SK-N-SH (cell line): ENCODE data around the gene PLB1. TPM values are rescaled to one million over a fixed set of nuclear protein-coding genes. Genes with fewer than 3 reads are reported as not detected.

Experiments
- CTCF ChIA-PET: fragments of 300-600, 350-600 bp; formaldehyde crosslinking; extraction: SDS; loops from one replicate; lab custom pipeline; 2021; lab: Yijun Ruan, JAX
- POLR2A ChIA-PET: fragments of 350-600 bp; sonication (Branson Sonifier 250); formaldehyde crosslinking; extraction: SDS; loops from one replicate; lab custom pipeline; 2020; ENCODE audit warnings: antibody characterized with exemption, inconsistent platforms; lab: Yijun Ruan, JAX
- DNase-seq: peaks from one replicate; pipeline ENCODE4 v3.0.0; 2012
- H2AFZ ChIP-seq: fragments of 200-600 bp; sonication (generic); 2 replicates; pipeline ENCODE4 v1.8.1; 2016; ENCODE audit warnings: antibody characterized with exemption, mild to moderate bottlenecking, low read depth
- H3F3A ChIP-seq: fragments of 200-600 bp; sonication (generic); replicated peaks from 2 replicates; pipeline ENCODE3; 2016; ENCODE audit warnings: antibody characterized with exemption, mild to moderate bottlenecking; ENCODE audit not compliant: insufficient read depth
- H3K27ac ChIP-seq, 2 experiments: fragments of 200-500 bp in 1 of 2; fragments of 200-600 bp in 1 of 2; sonication (Bioruptor generic) in 1 of 2; sonication (generic), shearing (Covaris generic) in 1 of 2; 2 replicates each; pipeline versions ENCODE4 v1.5.1 to v1.6.1; 2014 to 2016; ENCODE audit warnings: low read depth in 2 of 2, inconsistent platforms in 1 of 2, low read length in 1 of 2, mild to moderate bottlenecking in 1 of 2, mixed read lengths in 1 of 2
- H3K27me3 ChIP-seq: fragments of 200-600 bp; sonication (generic), shearing (Covaris generic); 2 replicates; pipeline ENCODE4 v1.6.1; 2016; ENCODE audit warnings: mixed run types; ENCODE audit not compliant: insufficient read depth
- H3K36me3 ChIP-seq, 2 experiments: fragments of 200-500 bp in 1 of 2; fragments of 200-600 bp in 1 of 2; sonication (Bioruptor generic) in 1 of 2; sonication (generic) in 1 of 2; replicated peaks in 1 of 2; 2 replicates each; pipeline versions ENCODE3 to v1.5.1; 2014 to 2016; ENCODE audit warnings: low read length in 1 of 2, mild to moderate bottlenecking in 1 of 2; ENCODE audit not compliant: insufficient read depth in 2 of 2, control insufficient read depth in 1 of 2
- H3K4me1 ChIP-seq, 2 experiments: fragments of 200-500 bp in 1 of 2; fragments of 200-600 bp in 1 of 2; sonication (Bioruptor generic) in 1 of 2; sonication (generic), shearing (Covaris generic) in 1 of 2; 2 replicates each; pipeline versions ENCODE4 v1.5.1 to v1.6.1; 2014 to 2016; ENCODE audit warnings: low read depth in 1 of 2, low read length in 1 of 2, mixed run types in 1 of 2; ENCODE audit not compliant: insufficient read depth in 2 of 2, control insufficient read depth in 1 of 2
- H3K4me2 ChIP-seq: fragments of 200-600 bp; sonication (generic), shearing (Covaris generic); 2 replicates; pipeline ENCODE4 v1.6.1; 2017; ENCODE audit warnings: mixed run types
- H3K4me3 ChIP-seq, 2 experiments: fragments of 200-500 bp in 1 of 2; fragments of 200-600 bp in 1 of 2; sonication (Bioruptor generic) in 1 of 2; sonication (generic), shearing (Covaris generic) in 1 of 2; 2 replicates each; pipeline versions ENCODE4 v1.5.1 to v1.8.1; 2014 to 2016; ENCODE audit warnings: low read depth in 2 of 2, inconsistent platforms in 1 of 2, low read length in 1 of 2, mild to moderate bottlenecking in 1 of 2, mixed read lengths in 1 of 2, moderate library complexity in 1 of 2
- H3K79me2 ChIP-seq: fragments of 200-600 bp; sonication (generic); 2 replicates; pipeline ENCODE4 v1.8.1; 2017; ENCODE audit warnings: mild to moderate bottlenecking; ENCODE audit not compliant: insufficient read depth
- H3K9ac ChIP-seq: fragments of 200-600 bp; sonication (generic); 2 replicates; pipeline ENCODE4 v1.6.1; 2017; ENCODE audit warnings: mixed run types
- H3K9me2 ChIP-seq: fragments of 200-600 bp; sonication (generic); 2 replicates; pipeline ENCODE4 v1.6.1; 2017; ENCODE audit warnings: mixed run types
- H3K9me3 ChIP-seq: fragments of 200-600 bp; sonication (generic); 2 replicates; pipeline ENCODE4 v1.6.1; 2017; ENCODE audit warnings: mixed run types, mild to moderate bottlenecking, moderate library complexity
- H4K20me1 ChIP-seq: fragments of 200-600 bp; sonication (generic); 2 replicates; pipeline ENCODE4 v1.6.1; 2017; ENCODE audit warnings: mild to moderate bottlenecking, mixed run types; ENCODE audit not compliant: insufficient read depth
- ELF1 ChIP-seq: IDR thresholded peaks from 2 replicates; pipeline ENCODE4 v1.4.0; 2012
- EZH2phosphoT487 ChIP-seq: fragments of 200-600 bp; sonication (generic); IDR thresholded peaks from 2 replicates; pipeline ENCODE4 v1.6.1; 2017; ENCODE audit warnings: low read depth, mixed run types, mild to moderate bottlenecking, antibody characterized with exemption, moderate library complexity, borderline replicate concordance
- FOSL2 ChIP-seq: IDR thresholded peaks from 2 replicates; pipeline ENCODE4 v1.4.0; 2012; ENCODE audit warnings: low read depth, mild to moderate bottlenecking, moderate library complexity, borderline replicate concordance
- GABPA ChIP-seq: IDR thresholded peaks from 2 replicates; pipeline ENCODE4 v1.4.0; 2012; ENCODE audit warnings: low read depth, mild to moderate bottlenecking
- MEF2A ChIP-seq: IDR thresholded peaks from 2 replicates; pipeline ENCODE4 v1.4.0; 2012; ENCODE audit warnings: low read depth, borderline replicate concordance
- NFIC ChIP-seq: IDR thresholded peaks from 2 replicates; pipeline ENCODE4 v1.4.0; 2012; ENCODE audit warnings: borderline replicate concordance
- POLR2AphosphoS5 ChIP-seq: IDR thresholded peaks from 2 replicates; pipeline ENCODE4 v1.6.1; 2012; ENCODE audit warnings: low read depth, low read length
- RCOR1 ChIP-seq: fragments of 150-350 bp; IDR thresholded peaks from 2 replicates; pipeline ENCODE4 v1.6.1; 2017; ENCODE audit warnings: antibody characterized with exemption, low read length
- RFX5 ChIP-seq: IDR thresholded peaks from 2 replicates; pipeline ENCODE4 v1.6.1; 2012; ENCODE audit warnings: mild to moderate bottlenecking, improper control_type of control experiment, low read length
- SIN3A ChIP-seq: IDR thresholded peaks from 2 replicates; pipeline ENCODE4 v1.6.1; 2012; ENCODE audit warnings: low read depth, mild to moderate bottlenecking, low read length, moderate library complexity, borderline replicate concordance
- TEAD4 ChIP-seq: IDR thresholded peaks from 2 replicates; pipeline ENCODE4 v1.4.0; 2012; ENCODE audit warnings: mild to moderate bottlenecking, borderline replicate concordance; ENCODE audit not compliant: insufficient read depth
- WGBS: methylation state at CpG from one replicate; pipeline ENCODE4 v1.1.6; 2017; ENCODE audit warnings: low lambda C conversion rate; 5-methylcytosine and 5-hydroxymethylcytosine counted together
- polyA plus RNA-seq, 3 experiments: library from polyadenylated mRNA; depleted of rRNA; stranded (reverse); fragments of >200 nt; gene quantifications; 2 replicates each; pipeline ENCODE4 v1.2.3, GENCODE V29; 2012
- TF ChIP-seq, protein P1 (sequence below): IDR thresholded peaks from 2 replicates; pipeline ENCODE4 v1.4.0; 2012; ENCODE audit warnings: low read depth, borderline replicate concordance
- TF ChIP-seq, protein P2 (sequence below): fragments of 150-350 bp; IDR thresholded peaks from 2 replicates; pipeline ENCODE4 v1.6.1; 2016; ENCODE audit warnings: mild to moderate bottlenecking, low read depth, low read length
- TF ChIP-seq, protein P3 (sequence below): IDR thresholded peaks from 2 replicates; pipeline ENCODE4 v1.4.0; 2012; ENCODE audit warnings: low read depth
- TF ChIP-seq, protein P4 (sequence below): fragments of 150-350 bp; IDR thresholded peaks from 2 replicates; pipeline ENCODE4 v1.6.1; 2017; ENCODE audit warnings: antibody characterized with exemption, low read length, low read depth, borderline replicate concordance
- TF ChIP-seq, protein P5 (sequence below): IDR thresholded peaks from 2 replicates; pipeline ENCODE4 v1.6.1; 2012; ENCODE audit warnings: mild to moderate bottlenecking, low read depth, low read length, moderate library complexity

The PLB1 gene
- polyA plus RNA-seq, 1 of the 3 experiments (the other 2 are of a cell fraction): 0.10 TPM

DNA sequence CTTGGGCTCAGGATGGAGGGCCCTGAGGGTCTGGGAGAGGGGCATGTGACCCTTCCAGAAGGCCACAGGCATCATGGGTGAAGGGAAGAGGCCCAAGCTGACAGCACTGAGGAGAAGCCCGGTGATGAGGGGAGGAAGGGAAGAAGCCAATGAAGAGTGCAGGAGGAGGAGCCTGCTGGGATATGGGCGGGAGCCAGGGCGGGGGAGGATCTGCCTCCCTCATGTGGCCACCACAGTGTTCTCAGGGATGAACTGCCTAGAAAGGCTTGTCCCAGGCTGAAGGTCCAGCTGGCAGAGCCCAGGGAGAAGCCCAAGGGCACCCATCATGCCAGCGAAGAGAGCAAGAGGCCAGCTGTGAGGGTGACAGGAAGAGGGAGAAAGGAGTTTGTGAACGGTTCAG, 24.6 kb upstream of the PLB1 start:
- Histone ChIP-seq H3K9ac (no peak overlapping the region), H3K4me1 (peaks cover 0 to 2% of the 10 kb centered on the region in 2 experiments; a peak in 1 of 4 replicates), H3K4me3 (no peak overlapping the region), H3K4me2 (no peak overlapping the region), H3K9me3 (no peaks in the 10 kb centered on the region), H3K79me2 (no peaks in the 10 kb centered on the region), H3K9me2 (no peaks in the 10 kb centered on the region), H3K27me3 (peaks cover 6% of the 10 kb centered on the region; the same call in 1 of the 2 replicates), H3K36me3 (no peaks in the 10 kb centered on the region), H2AFZ (no peak overlapping the region), H3F3A (no peaks in the 10 kb centered on the region), H4K20me1 (no peaks in the 10 kb centered on the region), H3K27ac (no peak overlapping the region)
- ChIA-PET CTCF (interaction anchor here (0.6 to 1.5 kb wide), 2 partner anchors 18 to 21 kb away, joined by 3 read pairs; no protein-coding TSS in a partner anchor), POLR2A (no interaction called here)
- TF ChIP-seq, protein P1, sequence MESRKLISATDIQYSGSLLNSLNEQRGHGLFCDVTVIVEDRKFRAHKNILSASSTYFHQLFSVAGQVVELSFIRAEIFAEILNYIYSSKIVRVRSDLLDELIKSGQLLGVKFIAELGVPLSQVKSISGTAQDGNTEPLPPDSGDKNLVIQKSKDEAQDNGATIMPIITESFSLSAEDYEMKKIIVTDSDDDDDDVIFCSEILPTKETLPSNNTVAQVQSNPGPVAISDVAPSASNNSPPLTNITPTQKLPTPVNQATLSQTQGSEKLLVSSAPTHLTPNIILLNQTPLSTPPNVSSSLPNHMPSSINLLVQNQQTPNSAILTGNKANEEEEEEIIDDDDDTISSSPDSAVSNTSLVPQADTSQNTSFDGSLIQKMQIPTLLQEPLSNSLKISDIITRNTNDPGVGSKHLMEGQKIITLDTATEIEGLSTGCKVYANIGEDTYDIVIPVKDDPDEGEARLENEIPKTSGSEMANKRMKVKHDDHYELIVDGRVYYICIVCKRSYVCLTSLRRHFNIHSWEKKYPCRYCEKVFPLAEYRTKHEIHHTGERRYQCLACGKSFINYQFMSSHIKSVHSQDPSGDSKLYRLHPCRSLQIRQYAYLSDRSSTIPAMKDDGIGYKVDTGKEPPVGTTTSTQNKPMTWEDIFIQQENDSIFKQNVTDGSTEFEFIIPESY: no peak
- no peak for TF ChIP-seq ELF1
- TF ChIP-seq SIN3A: no peak
- TF ChIP-seq, protein P2, sequence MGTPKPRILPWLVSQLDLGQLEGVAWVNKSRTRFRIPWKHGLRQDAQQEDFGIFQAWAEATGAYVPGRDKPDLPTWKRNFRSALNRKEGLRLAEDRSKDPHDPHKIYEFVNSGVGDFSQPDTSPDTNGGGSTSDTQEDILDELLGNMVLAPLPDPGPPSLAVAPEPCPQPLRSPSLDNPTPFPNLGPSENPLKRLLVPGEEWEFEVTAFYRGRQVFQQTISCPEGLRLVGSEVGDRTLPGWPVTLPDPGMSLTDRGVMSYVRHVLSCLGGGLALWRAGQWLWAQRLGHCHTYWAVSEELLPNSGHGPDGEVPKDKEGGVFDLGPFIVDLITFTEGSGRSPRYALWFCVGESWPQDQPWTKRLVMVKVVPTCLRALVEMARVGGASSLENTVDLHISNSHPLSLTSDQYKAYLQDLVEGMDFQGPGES: no peak
- no peak for TF ChIP-seq RCOR1
- TF ChIP-seq, protein P3, sequence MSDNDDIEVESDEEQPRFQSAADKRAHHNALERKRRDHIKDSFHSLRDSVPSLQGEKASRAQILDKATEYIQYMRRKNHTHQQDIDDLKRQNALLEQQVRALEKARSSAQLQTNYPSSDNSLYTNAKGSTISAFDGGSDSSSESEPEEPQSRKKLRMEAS: no peak
- no peak for TF ChIP-seq EZH2phosphoT487
- no peak for TF ChIP-seq RFX5
- no peak for TF ChIP-seq POLR2AphosphoS5
- no peak for TF ChIP-seq MEF2A
- no peak for TF ChIP-seq NFIC
- TF ChIP-seq GABPA: no peak
- TF ChIP-seq FOSL2: no peak
- no peak for TF ChIP-seq TEAD4
- no peak for DNase-seq
- 66% methylated on average over 5 of the region's 5 CpGs for WGBS

DNA sequence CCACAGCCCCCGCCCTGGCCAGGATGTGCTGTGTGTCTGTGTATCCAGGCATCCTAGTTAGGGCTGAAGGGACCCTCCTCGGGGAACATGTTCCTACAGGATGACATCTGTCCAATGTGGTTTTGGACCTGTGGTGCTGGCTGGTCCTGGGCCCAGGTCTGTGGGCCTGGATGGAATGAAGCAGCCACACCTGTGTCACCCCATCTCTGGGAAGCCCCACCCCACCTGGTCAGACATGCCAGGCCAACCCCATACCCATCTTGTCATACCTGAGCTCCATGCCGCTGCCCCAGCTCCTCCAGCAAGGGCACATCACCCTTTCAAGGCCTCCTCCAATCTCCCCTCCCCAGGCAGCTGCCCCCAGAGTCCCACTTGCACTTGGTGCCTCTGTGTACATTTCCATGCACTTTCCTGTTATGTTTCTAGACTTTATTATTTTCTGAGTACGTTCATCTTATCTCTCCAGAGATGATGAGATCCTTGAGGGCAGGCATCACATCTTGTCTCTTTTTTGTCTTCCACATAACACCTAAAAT, 24.1 kb upstream of the PLB1 start:
- no peaks in the 10 kb centered on the region for H4K20me1 ChIP-seq
- peaks cover 6% of the 10 kb centered on the region; the same call in 1 of the 2 replicates for H3K27me3 ChIP-seq
- no peak overlapping the region for H3K4me3 ChIP-seq
- no peak overlapping the region for H3K9ac ChIP-seq
- ChIA-PET POLR2A (no interaction called here), CTCF (interaction anchor here (0.6 to 1.5 kb wide), 2 partner anchors 19 to 20 kb away, joined by 3 read pairs; no protein-coding TSS in a partner anchor)
- H3K9me2 ChIP-seq: no peaks in the 10 kb centered on the region
- no peaks in the 10 kb centered on the region for H3K9me3 ChIP-seq
- no peak overlapping the region for H2AFZ ChIP-seq
- TF ChIP-seq, protein P4, sequence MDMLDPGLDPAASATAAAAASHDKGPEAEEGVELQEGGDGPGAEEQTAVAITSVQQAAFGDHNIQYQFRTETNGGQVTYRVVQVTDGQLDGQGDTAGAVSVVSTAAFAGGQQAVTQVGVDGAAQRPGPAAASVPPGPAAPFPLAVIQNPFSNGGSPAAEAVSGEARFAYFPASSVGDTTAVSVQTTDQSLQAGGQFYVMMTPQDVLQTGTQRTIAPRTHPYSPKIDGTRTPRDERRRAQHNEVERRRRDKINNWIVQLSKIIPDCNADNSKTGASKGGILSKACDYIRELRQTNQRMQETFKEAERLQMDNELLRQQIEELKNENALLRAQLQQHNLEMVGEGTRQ: no peak
- TF ChIP-seq, protein P5, sequence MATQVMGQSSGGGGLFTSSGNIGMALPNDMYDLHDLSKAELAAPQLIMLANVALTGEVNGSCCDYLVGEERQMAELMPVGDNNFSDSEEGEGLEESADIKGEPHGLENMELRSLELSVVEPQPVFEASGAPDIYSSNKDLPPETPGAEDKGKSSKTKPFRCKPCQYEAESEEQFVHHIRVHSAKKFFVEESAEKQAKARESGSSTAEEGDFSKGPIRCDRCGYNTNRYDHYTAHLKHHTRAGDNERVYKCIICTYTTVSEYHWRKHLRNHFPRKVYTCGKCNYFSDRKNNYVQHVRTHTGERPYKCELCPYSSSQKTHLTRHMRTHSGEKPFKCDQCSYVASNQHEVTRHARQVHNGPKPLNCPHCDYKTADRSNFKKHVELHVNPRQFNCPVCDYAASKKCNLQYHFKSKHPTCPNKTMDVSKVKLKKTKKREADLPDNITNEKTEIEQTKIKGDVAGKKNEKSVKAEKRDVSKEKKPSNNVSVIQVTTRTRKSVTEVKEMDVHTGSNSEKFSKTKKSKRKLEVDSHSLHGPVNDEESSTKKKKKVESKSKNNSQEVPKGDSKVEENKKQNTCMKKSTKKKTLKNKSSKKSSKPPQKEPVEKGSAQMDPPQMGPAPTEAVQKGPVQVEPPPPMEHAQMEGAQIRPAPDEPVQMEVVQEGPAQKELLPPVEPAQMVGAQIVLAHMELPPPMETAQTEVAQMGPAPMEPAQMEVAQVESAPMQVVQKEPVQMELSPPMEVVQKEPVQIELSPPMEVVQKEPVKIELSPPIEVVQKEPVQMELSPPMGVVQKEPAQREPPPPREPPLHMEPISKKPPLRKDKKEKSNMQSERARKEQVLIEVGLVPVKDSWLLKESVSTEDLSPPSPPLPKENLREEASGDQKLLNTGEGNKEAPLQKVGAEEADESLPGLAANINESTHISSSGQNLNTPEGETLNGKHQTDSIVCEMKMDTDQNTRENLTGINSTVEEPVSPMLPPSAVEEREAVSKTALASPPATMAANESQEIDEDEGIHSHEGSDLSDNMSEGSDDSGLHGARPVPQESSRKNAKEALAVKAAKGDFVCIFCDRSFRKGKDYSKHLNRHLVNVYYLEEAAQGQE: no peak
- no peaks in the 10 kb centered on the region for H3F3A ChIP-seq
- DNase-seq: no peak
- no peaks in the 10 kb centered on the region for H3K36me3 ChIP-seq
- H3K27ac ChIP-seq: no peak overlapping the region
- peaks cover 0 to 2% of the 10 kb centered on the region in 2 experiments; a peak in 1 of 4 replicates for H3K4me1 ChIP-seq
- H3K79me2 ChIP-seq: no peaks in the 10 kb centered on the region
- 71% methylated on average over 4 of the region's 4 CpGs for WGBS
- H3K4me2 ChIP-seq: no peak overlapping the region
